GM21825 (cell line): ENCODE data around the gene PCYOX1L.

Source experiments
- ATAC-seq: cut with Tn5 transposase; IDR thresholded peaks from one replicate; pipeline ENCODE4 v1.9.1; 2021; ENCODE audit warnings: mild to moderate bottlenecking, moderate library complexity; ENCODE audit not compliant: unreplicated experiment

Gene PCYOX1L

GRCh38 chr5:149333711-149334443 lies 24.0 kb upstream of the PCYOX1L start:
- no peak for ATAC-seq

- ATAC-seq, result no peak
These were observed 20.1 kb upstream of the PCYOX1L start for GRCh38 chr5:149337736-149338135.

GRCh38 chr5:149338364-149338763 lies 19.5 kb upstream of the PCYOX1L start:
- no peak for ATAC-seq

DNA sequence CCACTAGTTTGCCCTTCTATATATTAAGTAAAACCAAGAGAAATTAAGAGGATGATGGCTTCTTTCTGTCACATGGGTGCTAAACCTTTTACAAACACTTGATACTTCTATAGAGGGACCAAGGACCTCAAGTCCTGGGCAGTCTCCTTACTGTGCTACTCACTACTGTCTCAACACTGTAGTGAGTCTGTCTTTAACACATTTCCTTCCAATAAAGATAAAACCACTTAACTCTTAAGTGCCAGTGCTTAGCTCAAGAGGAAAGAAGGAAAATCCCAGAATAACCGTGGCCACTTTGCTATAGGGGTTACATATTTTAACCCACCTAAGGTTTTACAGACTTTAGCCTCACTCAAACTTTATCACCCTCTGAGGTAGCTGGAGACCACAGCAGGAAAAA lies 16.9 kb upstream of the PCYOX1L start:
- ATAC-seq, result no peak

DNA sequence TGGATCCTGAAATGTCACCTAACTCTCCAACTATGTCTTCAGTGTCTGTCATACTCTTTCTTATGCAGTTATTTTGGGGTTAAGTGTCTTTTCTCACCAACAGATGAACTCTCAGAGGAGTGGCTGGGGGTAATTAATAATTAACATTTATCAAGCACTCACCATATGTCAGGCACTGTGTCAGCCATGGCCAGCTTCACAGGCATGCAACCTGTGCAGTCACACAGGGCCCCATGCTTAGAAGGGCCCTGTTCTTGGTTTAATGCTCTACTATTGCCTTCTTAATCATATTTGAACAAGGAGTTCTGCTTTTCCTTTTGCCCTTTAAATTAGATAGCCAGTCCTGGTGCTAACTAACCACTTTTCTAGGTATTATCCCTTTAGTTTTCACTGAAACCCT lies 16.0 kb upstream of the PCYOX1L start:
- no peak for ATAC-seq

DNA sequence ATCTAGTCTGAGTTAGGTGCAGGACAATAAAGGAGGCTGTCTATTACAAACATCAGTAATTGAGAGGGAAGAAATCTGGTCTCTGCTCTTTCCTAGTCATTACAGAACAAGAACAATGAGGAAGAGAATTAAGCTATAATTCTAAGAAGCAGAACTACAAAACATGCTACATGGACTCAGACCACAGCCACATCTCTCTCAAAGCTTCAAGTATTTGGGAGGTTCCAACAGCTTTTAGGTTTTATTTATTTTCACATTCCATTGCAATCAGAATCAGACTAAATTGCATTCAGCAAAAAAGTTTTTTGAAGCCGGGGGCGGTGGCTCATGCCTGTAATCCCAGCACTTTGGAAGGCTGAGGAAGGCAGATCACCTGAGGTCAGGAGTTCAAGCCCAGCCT lies 13.7 kb upstream of the PCYOX1L start:
- no peak for ATAC-seq

GRCh38 chr5:149345147-149345891 lies 12.5 kb upstream of the PCYOX1L start, which contains the start of gene GRPEL2:
Gene GRPEL2 (plus strand): TSS chr5:149345499. CDS start chr5:149345540, 41 bp downstream.
- ATAC-seq, result peak; percentile 97

DNA sequence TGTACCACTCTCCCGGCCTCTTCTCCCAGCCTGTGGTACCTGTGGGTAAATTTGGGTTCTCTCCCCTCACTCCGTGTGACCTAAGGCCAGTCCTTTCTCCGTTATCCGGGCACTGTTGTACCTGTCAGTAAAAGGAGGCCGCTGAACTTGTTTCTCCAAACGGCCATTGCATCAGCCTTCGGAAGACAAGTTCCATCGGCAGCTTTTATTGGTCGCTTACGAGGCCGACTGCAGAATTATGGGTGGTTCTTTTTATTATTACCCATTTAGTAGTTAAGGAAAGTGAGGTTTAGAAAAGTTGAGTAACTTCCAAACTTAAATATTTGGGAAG lies 12.0 kb upstream of the PCYOX1L start:
- ATAC-seq, result no peak

DNA sequence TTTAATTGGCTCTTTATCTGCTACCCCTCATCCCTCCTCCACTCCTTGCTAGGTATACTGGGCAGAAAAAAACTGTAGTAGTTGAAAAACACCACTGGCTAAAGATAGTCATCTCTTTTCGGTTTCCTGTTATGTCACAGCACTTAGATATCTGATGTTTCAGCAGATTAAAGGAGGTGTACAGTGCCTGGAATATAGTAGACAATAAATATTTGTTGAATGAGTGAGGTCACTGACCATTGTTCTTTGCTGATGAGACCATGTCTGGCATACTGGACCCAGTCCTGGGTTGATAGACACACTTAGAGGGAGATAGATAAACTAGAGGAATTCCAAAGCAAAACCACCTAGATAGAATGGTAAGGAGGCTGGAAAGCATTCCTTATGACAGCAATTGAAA lies 9.3 kb upstream of the PCYOX1L start:
- ATAC-seq, result no peak

DNA sequence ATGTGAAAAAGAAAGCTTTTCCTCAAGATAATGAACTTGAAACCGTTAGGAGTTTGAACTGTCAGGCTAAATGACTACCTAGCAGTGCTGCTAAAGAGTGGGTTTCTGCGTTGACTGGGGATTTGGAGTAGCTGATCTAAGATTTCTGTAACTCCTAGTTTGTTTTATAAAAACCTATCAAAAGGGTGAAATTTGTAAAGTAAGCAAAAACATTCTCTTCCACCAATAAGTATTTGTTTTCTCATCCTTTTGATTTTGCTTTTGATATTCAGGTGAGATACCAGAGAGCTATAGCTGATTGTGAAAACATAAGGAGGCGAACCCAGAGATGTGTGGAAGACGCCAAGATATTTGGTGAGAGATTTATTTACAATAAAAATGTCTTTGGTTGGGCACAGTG lies 8.5 kb upstream of the PCYOX1L start:
- no peak for ATAC-seq

DNA sequence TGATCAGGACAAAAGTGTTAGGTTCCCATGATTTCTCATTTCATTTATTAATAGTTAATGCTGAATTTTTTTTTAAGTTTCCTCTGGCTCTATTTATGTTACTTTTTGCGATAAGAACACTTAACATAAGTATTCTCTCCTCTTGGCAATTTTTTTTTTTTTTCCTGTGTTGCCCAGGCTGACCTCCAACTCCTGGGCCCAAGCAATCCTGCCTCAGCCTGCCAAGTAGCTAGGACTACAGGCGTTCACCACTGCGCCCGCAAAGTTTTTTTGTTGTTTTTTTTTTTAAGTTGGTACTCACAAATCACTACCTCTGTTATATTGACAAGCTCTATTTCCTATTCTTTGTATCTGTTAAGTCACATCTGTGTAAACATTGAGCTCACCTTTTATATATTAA lies 5.7 kb upstream of the PCYOX1L start:
- ATAC-seq, result no peak

DNA sequence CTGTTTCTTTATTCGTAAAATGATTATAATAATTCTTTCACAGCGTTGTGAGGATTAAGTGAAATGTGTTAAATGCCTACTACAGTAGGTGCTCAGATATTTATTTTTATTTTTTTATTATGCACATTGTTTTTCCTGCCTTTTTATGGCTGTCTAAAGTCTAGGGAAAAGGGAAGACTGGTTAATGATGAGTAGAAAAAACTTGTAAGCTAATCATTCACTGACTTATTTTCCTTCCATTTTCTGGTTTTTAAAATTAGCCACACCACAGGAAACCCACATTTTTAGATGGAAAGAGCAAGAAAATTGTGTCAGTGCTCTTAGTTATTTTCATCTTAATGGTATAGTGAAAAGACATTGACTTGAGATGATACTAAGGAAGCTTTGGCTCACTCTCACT lies 3.9 kb upstream of the PCYOX1L start:
- ATAC-seq, result no peak

GRCh38 chr5:149355688-149356087 lies 2.2 kb upstream of the PCYOX1L start:
- ATAC-seq, result no peak

- ATAC-seq, result no peak
These were observed 1.5 kb upstream of the PCYOX1L start for GRCh38 chr5:149356391-149356790.

DNA sequence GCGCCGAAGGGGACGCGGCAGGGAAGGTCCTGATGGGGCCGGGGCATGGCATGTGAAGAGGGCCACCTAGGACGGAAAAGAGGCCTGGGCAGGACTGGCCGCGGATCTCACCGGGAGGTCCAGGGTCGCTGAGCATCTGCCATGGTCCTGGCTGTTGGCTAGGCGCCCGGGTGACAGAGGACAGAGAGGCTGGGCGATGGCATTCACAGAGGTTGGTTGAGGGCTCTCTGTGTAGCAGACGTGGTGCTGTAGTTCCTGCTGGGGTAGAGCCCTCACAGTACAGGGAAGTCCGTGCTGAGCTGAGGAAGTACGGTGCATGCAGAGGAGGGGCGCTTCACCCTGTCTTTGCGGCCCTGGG lies 427 bp downstream of the PCYOX1L start:
- ATAC-seq, result peak; percentile 2

- ATAC-seq, result no peak
These were observed 1.1 kb downstream of the PCYOX1L start for GRCh38 chr5:149358868-149359495.

DNA sequence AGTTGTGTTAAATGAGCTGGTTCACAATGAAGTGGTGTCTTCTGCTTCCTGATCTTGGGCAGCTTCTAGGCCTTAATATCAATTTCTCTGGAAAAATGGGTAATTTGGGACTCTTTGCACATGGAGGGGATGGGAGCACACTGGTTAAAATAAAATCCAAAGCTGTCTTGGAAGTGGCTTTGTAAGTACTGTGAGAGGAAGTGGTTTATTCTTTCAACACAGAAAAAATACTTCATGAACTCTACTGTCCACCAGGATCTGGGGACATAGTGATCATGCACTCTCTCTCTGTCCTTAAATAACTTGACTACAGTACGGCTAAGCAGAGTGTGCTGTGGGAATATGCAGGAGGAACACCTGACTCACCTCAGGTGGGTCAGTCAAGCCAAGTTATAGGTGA lies 2.4 kb downstream of the PCYOX1L start:
- no peak for ATAC-seq

GRCh38 chr5:149362541-149362940 lies 4.7 kb downstream of the PCYOX1L start:
- no peak for ATAC-seq

DNA sequence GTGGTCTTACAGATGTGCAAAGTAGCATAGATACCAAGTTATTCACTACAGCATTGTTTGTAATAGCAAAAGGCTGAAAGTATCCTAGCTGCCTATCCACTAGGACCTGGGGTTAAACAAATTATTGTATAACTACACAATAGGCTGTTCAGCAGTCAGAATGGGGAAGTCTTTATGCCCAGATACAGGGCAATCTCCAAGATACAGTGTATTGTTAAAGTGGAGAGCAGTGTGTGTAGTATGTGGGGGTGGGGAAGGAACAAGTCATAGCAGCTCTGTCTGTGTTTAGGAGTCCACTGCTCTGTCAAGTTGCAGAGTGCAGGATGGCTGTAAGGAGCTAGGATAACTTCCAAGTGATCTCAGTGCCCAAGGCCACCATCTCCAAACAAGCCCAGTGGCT lies 5.5 kb downstream of the PCYOX1L start:
- no peak for ATAC-seq

DNA sequence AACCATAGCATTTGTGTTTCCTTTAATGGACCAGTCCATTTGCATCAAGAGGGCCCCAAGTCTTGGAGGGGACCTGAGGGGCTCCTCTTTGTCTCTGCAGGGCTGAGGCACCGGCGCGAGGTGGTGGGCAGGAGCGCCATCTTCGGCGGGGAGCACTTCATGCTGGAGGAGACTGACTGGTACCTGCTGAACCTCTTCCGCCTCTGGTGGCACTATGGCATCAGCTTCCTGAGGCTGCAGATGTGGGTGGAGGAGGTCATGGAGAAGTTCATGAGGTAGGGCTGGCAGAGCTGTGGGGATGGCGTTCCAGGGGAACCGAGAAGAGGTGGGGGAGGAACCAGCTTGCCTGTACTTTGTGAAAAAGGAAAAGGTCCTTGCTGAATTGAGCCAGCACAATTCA lies 6.1 kb downstream of the PCYOX1L start:
- ATAC-seq, result no peak

DNA sequence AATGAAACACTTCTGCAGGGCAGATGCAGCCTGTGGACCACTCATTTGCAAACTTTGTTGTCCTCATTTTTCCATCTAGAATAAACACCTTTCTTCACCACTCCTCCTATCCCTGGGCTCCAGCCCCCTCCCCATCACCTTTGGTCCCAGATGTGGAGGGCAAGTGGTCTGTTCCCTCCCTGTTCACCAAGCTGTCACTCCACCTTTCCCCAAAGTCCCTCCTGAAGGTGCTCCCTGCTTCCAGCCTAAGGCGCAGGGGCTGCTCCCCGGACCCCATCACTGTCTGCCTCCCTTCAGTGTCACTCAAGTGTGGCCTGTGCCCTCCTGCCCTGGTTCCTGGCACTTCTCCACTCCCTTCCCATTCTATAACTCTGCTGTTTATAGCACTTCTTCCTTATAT lies 6.9 kb downstream of the PCYOX1L start:
- ATAC-seq, result no peak

DNA sequence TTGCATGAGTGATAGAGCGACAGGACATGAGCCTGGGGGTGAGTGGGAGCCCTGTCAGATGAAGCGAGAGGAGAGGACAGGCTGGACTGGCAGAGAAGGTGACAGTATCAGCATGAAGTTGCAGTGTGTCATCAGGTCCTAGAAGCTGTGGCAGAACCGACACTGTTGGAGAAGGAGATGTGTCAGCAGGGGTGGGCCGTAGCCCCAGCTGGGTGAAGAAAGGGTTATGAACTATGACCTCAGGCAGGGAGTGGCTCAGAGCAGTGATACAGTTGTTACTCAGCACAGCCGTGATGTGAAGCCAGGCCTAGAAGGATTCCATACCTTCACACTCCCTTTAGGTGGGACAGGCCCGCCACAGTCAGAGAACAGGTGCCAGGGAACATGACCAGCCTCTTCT lies 7.6 kb downstream of the PCYOX1L start:
- no peak for ATAC-seq
